ENCODE results near the gene FAM107B.

Gene FAM107B

GRCh38 chr10:14550471-14550981 lies 224.2 kb downstream of the FAM107B start:
- no peak for DNase-seq

GRCh38 chr10:14549496-14549895 lies 225.2 kb downstream of the FAM107B start:
- no peak for DNase-seq

- DNase-seq, result no peak
These were observed 225.7 kb downstream of the FAM107B start for GRCh38 chr10:14548970-14549369.

- DNase-seq, result no peak
These were observed 226.2 kb downstream of the FAM107B start for GRCh38 chr10:14548474-14548873.

GRCh38 chr10:14547816-14548215 lies 226.9 kb downstream of the FAM107B start:
- no peak for DNase-seq

- DNase-seq, result no peak
These were observed 228.9 kb downstream of the FAM107B start for GRCh38 chr10:14545827-14546226.

- no peak for DNase-seq
These were observed 230.8 kb downstream of the FAM107B start for GRCh38 chr10:14543904-14544210.

- DNase-seq, result peak; percentile 56 to 59
These were observed 231.4 kb downstream of the FAM107B start for GRCh38 chr10:14543046-14543903.

- no peak for DNase-seq
These were observed 233.3 kb downstream of the FAM107B start for GRCh38 chr10:14541379-14541778.

GRCh38 chr10:14540611-14541010 lies 234.1 kb downstream of the FAM107B start:
- DNase-seq, result no peak

- no peak for DNase-seq
These were observed 234.6 kb downstream of the FAM107B start for GRCh38 chr10:14540062-14540461.

- DNase-seq, result no peak
These were observed 235.5 kb downstream of the FAM107B start for GRCh38 chr10:14539176-14539575.

- DNase-seq, result peak; percentile 74
These were observed 238.2 kb downstream of the FAM107B start for GRCh38 chr10:14536241-14537213.

- no peak for DNase-seq
These were observed 239.1 kb downstream of the FAM107B start for GRCh38 chr10:14535457-14536130.

GRCh38 chr10:14534152-14534551 lies 240.5 kb downstream of the FAM107B start:
- DNase-seq, result no peak

GRCh38 chr10:14533295-14533694 lies 241.4 kb downstream of the FAM107B start:
- DNase-seq, result no peak

- DNase-seq, result no peak
These were observed 242.0 kb downstream of the FAM107B start for GRCh38 chr10:14532473-14533251.

GRCh38 chr10:14531974-14532373 lies 242.7 kb downstream of the FAM107B start:
- DNase-seq, result no peak

- no peak for DNase-seq
These were observed 244.2 kb downstream of the FAM107B start for GRCh38 chr10:14530465-14530864.

- DNase-seq, result no peak
These were observed 245.3 kb downstream of the FAM107B start for GRCh38 chr10:14529351-14529750.

- no peak for DNase-seq
These were observed 246.2 kb downstream of the FAM107B start for GRCh38 chr10:14528450-14528849.

GRCh38 chr10:14527915-14528314 lies 246.8 kb downstream of the FAM107B start:
- DNase-seq, result no peak

All from activated T-cell treated with anti-CD3 and anti-CD28 coated beads, Interleukin-2, amount 50 U/mL, for 48 hours (primary cell).